Omental fat pad (tissue), 4 donors: ENCODE data around the gene LTF. TPM values are rescaled to one million over a fixed set of nuclear protein-coding genes. Genes with fewer than 3 reads are reported as not detected.
A peak's percentile ranks its signal among the peaks of the same experiment; 100 is the strongest.
"Not testable (repeated sequence)": the region's sequence is repeated elsewhere in the genome, so short reads cannot be mapped to it uniquely, and the experiment has no call there.

Experiments
- ATAC-seq: fragments of 150-250 bp; one replicate; pipeline ENCODE4 v1.9.1; 2016; ENCODE audit warnings: mild to moderate bottlenecking, moderate library complexity; ENCODE audit not compliant: low FRiP score
- DNase-seq: peaks from one replicate; pipeline ENCODE4 v3.0.0-alpha.2; 2019; ENCODE audit warnings: low spot score
- CTCF ChIP-seq, 3 donors: fragments of 450-650 bp; IDR thresholded peaks; one replicate each; pipeline ENCODE4 v1.5.1; 2016 to 2017; ENCODE audit warnings: antibody characterized with exemption in 3 of 3, mild to moderate bottlenecking in 3 of 3, moderate library complexity in 2 of 3
- total RNA-seq, 4 donors: library from RNA; depleted of rRNA; stranded (reverse); fragments of >200 nt; gene quantifications; one replicate each; pipeline ENCODE4 v1.1.0, GENCODE V29; 2016

The LTF gene
- total RNA-seq, 4 donors from 2014 or later, result 3.0 to 9.6 (median 6.9) TPM

GRCh38 chr3:46496746-46497555 lies 32.2 kb upstream of the LTF start:
- no peak for TF ChIP-seq CTCF (IDR thresholded peaks at IDR 0.05)

GRCh38 chr3:46495901-46496456 lies 31.3 kb upstream of the LTF start:
- TF ChIP-seq CTCF (IDR thresholded peaks at IDR 0.05), result no peak
- ATAC-seq, result peak; percentile 44
- DNase-seq, result no peak

More at GRCh38 chr3:46496746-46497555, 32.2 kb upstream of the LTF start:
- ATAC-seq (no peak), DNase-seq (no peak)

GRCh38 chr3:46494491-46494890 lies 29.8 kb upstream of the LTF start:
- not testable (repeated sequence) for DNase-seq, ATAC-seq

- ATAC-seq (no peak), DNase-seq (no peak)
- TF ChIP-seq CTCF (IDR thresholded peaks at IDR 0.05), result no peak
These were observed 28.3 kb upstream of the LTF start for GRCh38 chr3:46492890-46493547.

GRCh38 chr3:46491089-46492070 lies 26.7 kb upstream of the LTF start:
- no peak for DNase-seq
- no peak for ATAC-seq
- TF ChIP-seq CTCF (IDR thresholded peaks at IDR 0.05), result no peak

- DNase-seq (no peak), ATAC-seq (no peak)
- no peak for TF ChIP-seq CTCF (IDR thresholded peaks at IDR 0.05)
These were observed 25.8 kb upstream of the LTF start for GRCh38 chr3:46490338-46491084.
